HEK293 (cell line): ENCODE data around the gene HHAT.

Experiments
- CTCF ChIA-PET: fragments of 350-600 bp; formaldehyde crosslinking; extraction: SDS; loops from one replicate; lab custom pipeline; 2021; ENCODE audit warnings: antibody characterized with exemption; lab: Yijun Ruan, JAX
- POLR2A ChIA-PET: fragments of 300-600 bp; formaldehyde crosslinking; extraction: SDS; loops from one replicate; lab custom pipeline; 2020; ENCODE audit warnings: antibody characterized with exemption, inconsistent platforms; lab: Yijun Ruan, JAX
- H3K27ac ChIP-seq: fragments of 200-500 bp; sonication (Bioruptor generic); 2 replicates; pipeline ENCODE4 v1.5.1; 2014; ENCODE audit warnings: low read depth, low read length, control low read depth, inconsistent platforms; ENCODE audit errors: extremely low read depth
- H3K36me3 ChIP-seq, 2 experiments: fragments of 200-500 bp in 1 of 2; sonication (Bioruptor generic) in 1 of 2; 1 replicate in 1 of 2; 2 replicates in 1 of 2; pipeline ENCODE4 v1.5.1; 2014 to 2017; ENCODE audit warnings: inconsistent platforms in 2 of 2, low read length in 2 of 2; ENCODE audit not compliant: control insufficient read depth in 2 of 2, insufficient read depth in 1 of 2
- H3K4me1 ChIP-seq: fragments of 200-500 bp; sonication (Bioruptor generic); 2 replicates; pipeline ENCODE4 v1.5.1; 2014; ENCODE audit warnings: mild to moderate bottlenecking, low read length, inconsistent platforms; ENCODE audit not compliant: control insufficient read depth, insufficient read depth
- H3K4me3 ChIP-seq: 2 replicates; pipeline ENCODE4 v1.5.1; 2011; ENCODE audit warnings: low read depth, mild to moderate bottlenecking, control low read depth, low read length, moderate library complexity
- H3K9me3 ChIP-seq: fragments of 200-500 bp; sonication (Bioruptor generic); 2 replicates; pipeline ENCODE4 v1.5.1; 2014; ENCODE audit warnings: low read depth, low read length, inconsistent platforms; ENCODE audit not compliant: control insufficient read depth, insufficient read depth
- AEBP2 ChIP-seq: fragments of 450-650 bp; formaldehyde crosslinking; IDR thresholded peaks from 2 replicates; pipeline ENCODE4 v1.5.1; 2016; ENCODE audit warnings: missing biosample characterization, missing genetic modification characterization, borderline replicate concordance
- EGR2 ChIP-seq: fragments of 450-650 bp; formaldehyde crosslinking; IDR thresholded peaks from 2 replicates; pipeline ENCODE4 v1.5.1; 2016; ENCODE audit warnings: low read depth, missing biosample characterization, missing genetic modification characterization
- ELK4 ChIP-seq: IDR thresholded peaks from 2 replicates; pipeline ENCODE4 v1.6.1; 2011; ENCODE audit warnings: mild to moderate bottlenecking, low read depth, low read length, borderline replicate concordance
- OSR2 ChIP-seq: fragments of 450-650 bp; formaldehyde crosslinking; IDR thresholded peaks from 2 replicates; pipeline ENCODE4 v1.5.1; 2016; ENCODE audit warnings: missing biosample characterization, missing genetic modification characterization
- PRDM10 ChIP-seq: fragments of 450-650 bp; formaldehyde crosslinking; IDR thresholded peaks from 2 replicates; pipeline ENCODE4 v1.5.1; 2016; ENCODE audit warnings: missing biosample characterization, missing genetic modification characterization
- REST ChIP-seq: fragments of 450-650 bp; formaldehyde crosslinking; IDR thresholded peaks from 2 replicates; pipeline ENCODE4 v1.5.1; 2016; ENCODE audit warnings: missing biosample characterization, missing genetic modification characterization
- SETDB1 ChIP-seq: IDR thresholded peaks from one replicate; pipeline ENCODE4 v1.6.1; 2017; ENCODE audit warnings: mild to moderate bottlenecking, low read length, moderate library complexity, mixed read lengths; ENCODE audit not compliant: insufficient read length
- SP7 ChIP-seq: fragments of 450-650 bp; formaldehyde crosslinking; IDR thresholded peaks from 2 replicates; pipeline ENCODE4 v1.5.1; 2016; ENCODE audit warnings: missing biosample characterization, missing genetic modification characterization
- ZNF157 ChIP-seq: fragments of 450-650 bp; formaldehyde crosslinking; IDR thresholded peaks from 2 replicates; pipeline ENCODE4 v1.5.1; 2016; ENCODE audit warnings: missing biosample characterization, missing genetic modification characterization
- ZNF214 ChIP-seq: fragments of 450-650 bp; formaldehyde crosslinking; IDR thresholded peaks from 2 replicates; pipeline ENCODE4 v1.5.1; 2017; ENCODE audit warnings: missing biosample characterization, mild to moderate bottlenecking, missing genetic modification characterization, borderline replicate concordance
- ZNF292 ChIP-seq: fragments of 450-650 bp; formaldehyde crosslinking; IDR thresholded peaks from 2 replicates; pipeline ENCODE4 v1.5.1; 2016; ENCODE audit warnings: low read depth, missing biosample characterization, missing genetic modification characterization, borderline replicate concordance
- ZNF426 ChIP-seq: fragments of 450-650 bp; formaldehyde crosslinking; IDR thresholded peaks from 2 replicates; pipeline ENCODE4 v1.5.1; 2017; ENCODE audit warnings: missing biosample characterization, missing genetic modification characterization, mild to moderate bottlenecking, inconsistent platforms, moderate library complexity
- ZNF449 ChIP-seq: fragments of 450-650 bp; formaldehyde crosslinking; IDR thresholded peaks from 2 replicates; pipeline ENCODE4 v1.5.1; 2017; ENCODE audit warnings: missing biosample characterization, mild to moderate bottlenecking, missing genetic modification characterization, moderate library complexity
- ZNF473 ChIP-seq: fragments of 450-650 bp; formaldehyde crosslinking; IDR thresholded peaks from 2 replicates; pipeline ENCODE4 v1.5.1; 2017; ENCODE audit warnings: missing biosample characterization, missing genetic modification characterization
- ZNF488 ChIP-seq: fragments of 450-650 bp; formaldehyde crosslinking; IDR thresholded peaks from 2 replicates; pipeline ENCODE4 v1.5.1; 2016; ENCODE audit warnings: missing biosample characterization, missing genetic modification characterization
- ZNF560 ChIP-seq: fragments of 450-650 bp; formaldehyde crosslinking; IDR thresholded peaks from 2 replicates; pipeline ENCODE4 v1.5.1; 2017; ENCODE audit warnings: missing biosample characterization, missing genetic modification characterization, borderline replicate concordance

HHAT gene

GRCh38 chr1:210603123-210603522 lies 274.4 kb downstream of the HHAT start (continued):
- TF ChIP-seq ZNF214 (tag by site-specific recombination) (no peak), ZNF473 (tag by site-specific recombination) (no peak), ZNF157 (no peak), OSR2 (tag by site-specific recombination) (no peak), ZNF292 (tag by site-specific recombination) (no peak), AEBP2 (no peak), REST (tag by site-specific recombination) (no peak), ELK4 (no peak), ZNF488 (no peak)

GRCh38 chr1:210605099-210605498 lies 276.4 kb downstream of the HHAT start:
- Histone ChIP-seq H3K36me3 (no peaks in the 10 kb centered on the region), H3K9me3 (no peaks in the 10 kb centered on the region), H3K27ac (no peak overlapping the region), H3K4me3 (no peak overlapping the region), H3K4me1 (no peaks in the 10 kb centered on the region)
- ChIA-PET CTCF (interaction anchor here (0.6 kb wide), 1 partner anchor 507 kb away, joined by 3 read pairs; no protein-coding TSS in a partner anchor), POLR2A (no interaction called here)
- TF ChIP-seq ZNF449 (no peak), EGR2 (tag by site-specific recombination) (no peak), SETDB1 (no peak), PRDM10 (tag by site-specific recombination) (peak; percentile 66), ZNF560 (tag by site-specific recombination) (no peak), ZNF426 (no peak), SP7 (tag by site-specific recombination) (no peak)
